CD4-positive, alpha-beta T cell treated with Interleukin-6 at 100 ng/mL for 8 hours (primary cell): Measurements from ENCODE around the gene RGS11.
A peak's percentile ranks its signal among the peaks of the same experiment; 100 is the strongest.
"Not testable (repeated sequence)": the region's sequence is repeated elsewhere in the genome, so short reads cannot be mapped to it uniquely, and the experiment has no call there.

ENCODE experiments used
- DNase-seq: peaks from one replicate; pipeline ENCODE4 v3.0.0-alpha.2; 2020; ENCODE audit warnings: mixed read lengths, low spot score

The RGS11 gene

GRCh38 chr16:263182-263774 lies 12.5 kb downstream of the RGS11 start:
- no peak for DNase-seq

- DNase-seq: no peak
Measured at GRCh38 chr16:262121-262745, 13.5 kb downstream of the RGS11 start.

GRCh38 chr16:261031-261691 lies 14.6 kb downstream of the RGS11 start:
- DNase-seq: no peak

DNA sequence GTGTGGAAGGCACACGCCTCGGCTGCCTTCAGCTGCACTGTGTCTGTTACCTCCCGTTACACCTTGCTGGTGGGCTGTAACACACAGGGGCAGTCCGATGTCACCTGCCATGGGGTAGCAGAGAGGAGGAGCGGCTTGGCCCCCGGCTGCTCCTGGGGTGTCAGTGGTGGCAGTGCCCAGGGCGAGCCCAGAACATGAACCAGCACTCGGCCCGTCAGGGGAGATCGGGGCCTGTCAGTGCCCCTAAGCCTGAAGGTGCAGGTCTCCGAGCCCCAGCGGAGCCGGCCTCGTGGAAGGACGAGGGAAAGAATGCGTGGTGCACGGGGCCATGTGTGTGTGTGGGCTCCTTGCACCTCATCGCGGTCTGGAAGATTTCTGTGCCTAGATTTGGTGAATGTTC lies 15.4 kb downstream of the RGS11 start:
- no peak for DNase-seq

DNA sequence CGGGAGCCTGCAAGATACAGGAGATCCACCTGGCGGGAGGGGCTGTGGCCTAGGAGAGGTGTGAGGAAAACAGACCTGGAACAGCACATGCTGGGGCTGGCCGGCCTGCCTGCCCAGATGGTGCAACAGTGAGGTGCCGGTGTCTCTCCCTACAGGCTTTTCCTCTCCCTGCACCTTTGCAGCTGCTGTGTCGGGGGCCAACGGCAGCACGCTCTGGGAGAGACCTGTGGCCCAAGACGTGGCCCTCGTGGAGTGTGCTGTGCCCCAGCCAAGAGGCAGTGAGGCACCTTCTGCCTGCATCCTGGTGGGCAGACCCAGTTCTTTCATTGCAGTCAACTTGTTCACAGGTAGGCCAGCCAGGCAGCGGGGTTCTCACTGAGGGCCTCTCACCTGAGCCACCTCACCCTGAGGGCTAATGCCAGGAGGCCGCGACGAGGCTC lies 15.9 kb downstream of the RGS11 start:
- no peak for DNase-seq

GRCh38 chr16:259226-259625 lies 16.5 kb downstream of the RGS11 start:
- DNase-seq: no peak

DNA sequence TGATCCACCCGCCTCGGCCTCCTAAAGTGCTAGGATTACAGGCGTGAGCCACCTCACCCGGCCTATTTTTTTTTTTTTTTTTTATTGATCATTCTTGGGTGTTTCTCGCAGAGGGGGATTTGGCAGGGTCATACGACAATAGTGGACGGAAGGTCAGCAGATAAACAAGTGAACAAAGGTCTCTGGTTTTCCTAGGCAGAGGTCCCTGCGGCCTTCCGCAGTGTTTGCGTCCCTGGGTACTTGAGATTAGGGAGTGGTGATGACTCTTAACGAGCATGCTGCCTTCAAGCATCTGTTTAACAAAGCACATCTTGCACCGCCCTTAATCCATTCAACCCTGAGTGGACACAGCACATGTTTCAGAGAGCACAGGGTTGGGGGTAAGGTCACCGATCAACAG lies 17.7 kb downstream of the RGS11 start:
- not testable (repeated sequence) for DNase-seq

DNA sequence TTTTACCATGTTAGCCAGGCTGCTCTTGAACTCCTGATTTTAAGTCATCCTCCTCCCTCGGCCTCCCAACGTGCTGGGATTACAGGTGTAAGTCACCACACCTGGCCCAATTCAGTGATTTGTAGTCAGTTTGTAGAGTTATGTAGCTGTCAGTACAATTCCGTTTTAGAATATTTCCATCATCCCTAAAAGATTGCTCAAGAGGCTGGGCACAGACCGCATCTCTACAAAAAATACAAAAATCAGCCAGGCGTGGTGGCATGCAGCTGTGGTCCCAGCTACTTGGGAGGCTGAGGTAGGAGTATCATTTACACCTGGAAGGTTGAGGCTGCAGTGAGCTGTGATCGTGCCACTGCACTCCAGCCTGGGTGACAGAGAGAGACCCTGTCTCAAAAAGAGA lies 20.6 kb downstream of the RGS11 start:
- DNase-seq: no peak

- DNase-seq: no peak
Measured at GRCh38 chr16:254461-254860, 21.3 kb downstream of the RGS11 start.

GRCh38 chr16:253833-254232 lies 21.9 kb downstream of the RGS11 start:
- peak; percentile 14 for DNase-seq

DNA sequence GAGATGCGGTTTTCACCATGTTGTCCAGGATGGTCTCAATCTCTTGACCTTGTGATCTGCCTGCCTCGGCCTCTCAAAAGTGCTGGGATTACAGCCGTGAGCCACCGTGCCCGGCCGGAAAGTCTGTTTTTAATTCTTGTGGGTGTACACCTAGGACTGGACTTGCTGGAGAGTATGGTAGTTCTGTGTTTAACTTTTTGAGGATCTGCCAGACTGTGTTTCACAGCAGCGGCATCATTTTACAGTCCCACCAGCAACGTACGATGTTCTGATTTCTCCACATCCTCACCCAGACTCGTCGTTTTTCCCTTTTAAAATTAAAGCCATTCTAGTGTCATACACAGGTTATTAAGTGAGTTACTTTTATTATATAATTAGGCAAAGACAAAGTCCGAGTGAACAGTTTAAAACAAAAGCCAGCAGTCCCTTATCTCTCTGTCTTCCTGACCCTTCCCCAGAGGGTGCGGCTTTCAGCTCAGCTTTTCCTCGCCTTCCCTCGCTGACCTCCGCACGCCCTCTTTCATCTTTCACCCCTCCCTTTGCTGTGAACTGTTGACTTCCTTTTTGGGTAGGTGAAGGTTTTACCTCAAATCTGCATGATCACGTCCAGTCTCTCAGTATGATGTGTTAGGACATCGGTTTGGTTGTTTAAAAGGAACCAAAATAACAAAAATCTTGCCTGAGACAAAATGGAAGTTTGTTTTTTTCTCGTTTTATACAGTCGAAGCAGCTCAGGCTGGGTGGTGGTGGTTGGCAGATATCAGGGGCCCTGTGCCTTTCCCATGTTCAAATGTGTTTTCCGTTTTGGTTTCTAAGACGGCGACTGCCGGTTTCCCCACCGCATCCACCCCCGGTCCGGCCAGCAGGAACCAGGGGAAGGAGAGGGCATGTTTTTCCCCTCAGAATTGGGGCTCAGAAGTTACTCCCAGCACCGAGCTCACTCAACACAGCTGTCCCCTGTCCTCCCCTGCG lies 23.1 kb downstream of the RGS11 start:
- DNase-seq: peak; percentile 19

- DNase-seq: no peak
Measured at GRCh38 chr16:249431-249830, 26.3 kb downstream of the RGS11 start.

DNA sequence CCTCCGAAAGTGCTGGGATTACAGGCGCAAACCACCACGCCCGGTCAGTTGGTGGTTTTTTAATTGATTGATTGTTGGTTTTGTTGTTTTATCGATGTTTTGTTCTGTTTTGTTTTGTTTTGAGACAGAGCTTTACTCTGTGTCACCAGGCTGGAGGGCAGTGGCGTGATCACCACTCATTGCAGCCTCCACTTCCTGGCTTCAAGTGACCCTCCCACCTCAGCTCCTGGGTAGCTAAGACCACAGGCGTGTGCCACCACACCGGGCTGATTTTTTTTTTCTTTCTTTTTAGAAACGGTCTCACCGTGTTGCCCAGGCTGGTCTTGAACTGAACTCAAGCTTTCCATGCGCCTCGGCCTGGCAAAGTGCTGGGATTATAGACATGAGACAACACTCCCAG lies 28.7 kb downstream of the RGS11 start:
- no peak for DNase-seq

DNA sequence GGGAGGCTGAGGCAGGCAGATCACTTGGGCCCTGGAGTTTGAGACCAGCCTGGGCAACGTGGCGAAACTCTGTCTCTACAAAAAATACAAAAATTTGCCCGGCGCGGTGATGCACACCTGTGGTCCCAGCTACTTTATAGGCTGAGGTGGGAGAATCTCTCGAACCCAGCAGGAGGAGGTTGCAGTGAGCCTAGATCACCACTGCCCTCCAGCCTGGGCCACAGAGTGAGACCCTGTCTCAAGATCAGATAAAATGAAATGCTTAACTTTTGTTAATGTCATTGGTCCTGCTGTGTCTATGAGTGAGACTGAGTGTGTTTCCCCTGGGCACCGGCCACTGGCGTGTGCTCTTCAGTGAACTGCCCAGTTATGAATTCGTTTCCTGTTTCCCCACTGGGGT lies 30.6 kb downstream of the RGS11 start:
- DNase-seq: no peak

DNA sequence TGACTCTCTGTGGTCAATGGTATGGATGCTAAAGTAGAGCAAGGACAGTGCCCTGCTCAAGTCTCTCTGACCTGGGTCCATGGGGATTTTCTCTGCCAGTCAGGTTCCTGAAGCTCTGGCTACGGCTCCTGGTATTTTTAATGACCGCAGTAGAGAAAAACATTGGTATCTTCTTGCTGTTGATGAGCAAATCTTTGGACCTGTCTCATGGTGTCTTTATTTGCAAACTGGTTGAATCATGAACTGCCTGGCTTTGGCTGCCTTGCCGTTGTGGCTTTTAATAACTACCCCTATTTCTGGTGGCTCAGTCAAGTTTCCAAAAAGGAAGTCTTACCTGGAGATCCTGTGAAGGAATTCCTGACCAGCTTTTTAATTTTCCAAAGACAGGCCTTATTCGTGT lies 32.4 kb downstream of the RGS11 start:
- no peak for DNase-seq

GRCh38 chr16:242281-242680 lies 33.5 kb downstream of the RGS11 start:
- no peak for DNase-seq

GRCh38 chr16:240559-240958 lies 35.2 kb downstream of the RGS11 start:
- no peak for DNase-seq

DNA sequence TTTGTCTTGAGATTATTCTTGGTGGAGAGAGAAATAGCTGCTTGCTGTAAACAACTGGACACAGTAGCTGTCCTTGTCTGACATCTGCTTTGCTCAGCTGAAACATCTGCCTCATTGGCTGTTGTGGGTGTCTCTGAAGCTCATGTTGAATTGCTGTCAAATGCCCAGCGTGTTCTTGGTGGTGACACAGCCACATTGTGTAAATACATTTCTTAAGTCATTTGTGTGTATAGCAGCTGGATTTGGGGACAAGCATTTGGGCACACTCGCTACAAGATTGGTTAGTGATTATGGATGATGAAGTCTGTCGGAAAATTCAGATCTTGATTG lies 35.8 kb downstream of the RGS11 start:
- DNase-seq: no peak

- peak; percentile 93 for DNase-seq
Measured at GRCh38 chr16:234468-235305, 41.1 kb downstream of the RGS11 start, which contains the start of gene FAM234A. Gene FAM234A (plus strand): TSS chr16:234821. CDS start chr16:254414, 19,593 bp downstream.

DNA sequence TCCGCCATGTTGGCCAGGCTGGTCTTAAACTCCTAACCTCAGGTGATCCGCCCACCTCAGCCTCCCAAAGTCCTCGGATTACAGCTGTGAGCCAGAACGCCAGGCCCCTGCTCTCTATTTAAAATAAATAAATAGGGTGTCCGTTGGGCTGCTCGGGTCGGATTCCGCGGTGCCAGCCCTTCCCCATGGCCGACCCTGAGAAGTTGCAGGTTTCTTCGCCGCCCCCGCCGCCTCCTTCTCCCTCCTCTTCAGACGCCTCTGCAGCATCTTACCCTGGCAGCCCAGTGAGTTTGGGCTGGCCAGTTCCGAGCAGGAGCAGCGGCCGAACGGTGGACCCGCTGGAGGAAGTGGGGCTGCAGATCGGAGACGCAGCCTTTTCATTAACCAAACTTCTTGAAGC lies 44.8 kb downstream of the RGS11 start:
- no peak for DNase-seq

GRCh38 chr16:230351-230750 lies 45.4 kb downstream of the RGS11 start:
- DNase-seq: not testable (repeated sequence)
